Panc1 (cell line): ENCODE measurements around the gene ANKRD53.

Experiments
- TF ChIP-seq, protein P1 (sequence below): fragments of 450-650 bp; IDR thresholded peaks from 2 replicates; pipeline ENCODE4 v1.5.1; 2017; ENCODE audit warnings: mild to moderate bottlenecking
- TF ChIP-seq, protein P2 (sequence below), 2 experiments: IDR thresholded peaks; 2 replicates each; pipeline ENCODE4 v1.6.1; 2011 to 2012; ENCODE audit warnings: low read depth in 2 of 2, control low read depth in 1 of 2, low read length in 1 of 2, mild to moderate bottlenecking in 1 of 2, moderate library complexity in 1 of 2; ENCODE audit not compliant: insufficient read depth in 1 of 2

DNA sequence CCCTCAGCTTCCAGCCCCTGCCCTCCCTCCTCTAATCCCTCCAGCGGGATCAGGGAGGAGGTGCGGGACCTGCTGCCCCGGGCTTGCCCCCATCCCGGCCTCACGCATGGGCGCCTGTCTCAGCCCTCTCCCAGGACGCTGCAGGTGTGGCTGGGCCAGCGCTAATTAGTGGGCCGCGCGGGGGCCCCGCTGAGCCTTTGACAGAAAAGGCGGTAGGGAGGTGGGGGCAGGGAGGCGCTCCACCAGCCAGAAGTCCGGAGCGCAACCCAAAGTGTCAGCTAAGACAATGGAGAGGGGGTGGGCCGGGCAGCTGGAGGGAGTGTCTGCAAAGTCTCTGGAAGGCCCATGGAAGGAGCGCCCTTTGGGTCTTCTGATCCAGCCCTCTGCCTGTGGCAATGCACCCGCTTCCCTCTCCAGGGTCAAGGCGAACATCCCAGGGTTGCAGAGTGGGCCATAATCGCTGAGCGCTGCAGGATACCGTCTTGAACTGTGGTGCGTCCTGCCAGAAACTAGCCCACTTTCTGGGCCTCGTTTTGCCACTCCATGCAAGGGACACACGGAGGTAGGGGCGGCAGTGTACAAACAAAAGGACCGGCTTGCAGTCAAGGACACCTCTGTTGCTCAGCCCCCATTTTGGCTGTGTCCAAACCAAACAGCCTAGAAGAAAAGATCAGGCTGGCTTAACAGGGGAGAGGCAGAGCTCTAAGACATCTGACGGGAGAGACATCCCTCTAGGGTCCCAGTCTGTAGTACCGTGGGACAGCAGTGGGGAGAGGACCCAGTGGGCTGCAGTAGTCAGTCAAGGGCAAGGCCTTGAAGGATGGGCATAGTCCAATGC is 39.2 kb upstream of the ANKRD53 start:
- TF ChIP-seq, protein P1, sequence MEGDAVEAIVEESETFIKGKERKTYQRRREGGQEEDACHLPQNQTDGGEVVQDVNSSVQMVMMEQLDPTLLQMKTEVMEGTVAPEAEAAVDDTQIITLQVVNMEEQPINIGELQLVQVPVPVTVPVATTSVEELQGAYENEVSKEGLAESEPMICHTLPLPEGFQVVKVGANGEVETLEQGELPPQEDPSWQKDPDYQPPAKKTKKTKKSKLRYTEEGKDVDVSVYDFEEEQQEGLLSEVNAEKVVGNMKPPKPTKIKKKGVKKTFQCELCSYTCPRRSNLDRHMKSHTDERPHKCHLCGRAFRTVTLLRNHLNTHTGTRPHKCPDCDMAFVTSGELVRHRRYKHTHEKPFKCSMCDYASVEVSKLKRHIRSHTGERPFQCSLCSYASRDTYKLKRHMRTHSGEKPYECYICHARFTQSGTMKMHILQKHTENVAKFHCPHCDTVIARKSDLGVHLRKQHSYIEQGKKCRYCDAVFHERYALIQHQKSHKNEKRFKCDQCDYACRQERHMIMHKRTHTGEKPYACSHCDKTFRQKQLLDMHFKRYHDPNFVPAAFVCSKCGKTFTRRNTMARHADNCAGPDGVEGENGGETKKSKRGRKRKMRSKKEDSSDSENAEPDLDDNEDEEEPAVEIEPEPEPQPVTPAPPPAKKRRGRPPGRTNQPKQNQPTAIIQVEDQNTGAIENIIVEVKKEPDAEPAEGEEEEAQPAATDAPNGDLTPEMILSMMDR: no peak
- TF ChIP-seq, protein P2, sequence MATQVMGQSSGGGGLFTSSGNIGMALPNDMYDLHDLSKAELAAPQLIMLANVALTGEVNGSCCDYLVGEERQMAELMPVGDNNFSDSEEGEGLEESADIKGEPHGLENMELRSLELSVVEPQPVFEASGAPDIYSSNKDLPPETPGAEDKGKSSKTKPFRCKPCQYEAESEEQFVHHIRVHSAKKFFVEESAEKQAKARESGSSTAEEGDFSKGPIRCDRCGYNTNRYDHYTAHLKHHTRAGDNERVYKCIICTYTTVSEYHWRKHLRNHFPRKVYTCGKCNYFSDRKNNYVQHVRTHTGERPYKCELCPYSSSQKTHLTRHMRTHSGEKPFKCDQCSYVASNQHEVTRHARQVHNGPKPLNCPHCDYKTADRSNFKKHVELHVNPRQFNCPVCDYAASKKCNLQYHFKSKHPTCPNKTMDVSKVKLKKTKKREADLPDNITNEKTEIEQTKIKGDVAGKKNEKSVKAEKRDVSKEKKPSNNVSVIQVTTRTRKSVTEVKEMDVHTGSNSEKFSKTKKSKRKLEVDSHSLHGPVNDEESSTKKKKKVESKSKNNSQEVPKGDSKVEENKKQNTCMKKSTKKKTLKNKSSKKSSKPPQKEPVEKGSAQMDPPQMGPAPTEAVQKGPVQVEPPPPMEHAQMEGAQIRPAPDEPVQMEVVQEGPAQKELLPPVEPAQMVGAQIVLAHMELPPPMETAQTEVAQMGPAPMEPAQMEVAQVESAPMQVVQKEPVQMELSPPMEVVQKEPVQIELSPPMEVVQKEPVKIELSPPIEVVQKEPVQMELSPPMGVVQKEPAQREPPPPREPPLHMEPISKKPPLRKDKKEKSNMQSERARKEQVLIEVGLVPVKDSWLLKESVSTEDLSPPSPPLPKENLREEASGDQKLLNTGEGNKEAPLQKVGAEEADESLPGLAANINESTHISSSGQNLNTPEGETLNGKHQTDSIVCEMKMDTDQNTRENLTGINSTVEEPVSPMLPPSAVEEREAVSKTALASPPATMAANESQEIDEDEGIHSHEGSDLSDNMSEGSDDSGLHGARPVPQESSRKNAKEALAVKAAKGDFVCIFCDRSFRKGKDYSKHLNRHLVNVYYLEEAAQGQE (IDR thresholded peaks at IDR 0.05; ENCODE audit: insufficient read depth in 1 of 2, low read depth in 2 of 2, low read length in 1 of 2): no peak
